ENCODE measurements around the gene GEMIN2.

DNA sequence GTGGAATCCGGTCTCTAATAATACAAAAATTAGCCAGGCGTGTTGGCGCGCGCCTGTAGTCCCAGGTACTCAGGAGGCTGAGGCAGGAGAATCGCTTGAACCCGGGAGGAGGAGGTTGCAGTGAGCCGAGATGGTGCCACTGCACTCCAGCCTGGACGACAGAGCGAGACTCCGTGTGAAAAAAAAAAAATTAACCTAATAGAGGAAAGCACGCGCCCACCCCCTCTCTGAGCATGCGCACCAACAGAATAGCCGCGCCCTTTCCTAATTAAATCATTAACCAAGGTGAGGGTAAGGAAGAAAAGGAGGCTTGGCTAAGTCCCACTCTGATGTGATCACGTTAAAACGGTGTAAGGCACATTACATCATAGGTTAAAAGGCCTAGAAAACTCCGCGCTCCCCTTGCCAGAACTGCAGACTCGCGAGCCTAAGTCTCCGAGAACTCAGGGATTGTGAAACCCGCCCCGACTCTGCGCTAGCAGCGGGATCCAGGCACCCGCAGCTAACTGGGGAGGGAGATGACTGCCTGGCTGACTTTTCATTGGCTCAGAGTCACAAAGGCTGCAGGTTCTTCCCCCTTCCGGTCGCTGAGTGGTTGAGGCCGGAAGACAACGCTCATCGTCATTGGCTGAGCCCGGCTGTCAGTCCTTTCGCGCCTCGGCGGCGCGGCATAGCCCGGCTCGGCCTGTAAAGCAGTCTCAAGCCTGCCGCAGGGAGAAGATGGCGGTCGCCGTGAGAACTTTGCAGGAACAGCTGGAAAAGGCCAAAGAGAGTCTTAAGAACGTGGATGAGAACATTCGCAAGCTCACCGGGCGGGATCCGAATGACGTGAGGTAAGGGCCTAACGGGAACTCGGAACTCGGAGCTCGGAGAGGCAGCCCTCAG is 60.7 kb downstream of the GEMIN2 start, which contains the start of gene PNN:
- TF ChIP-seq, protein P1, sequence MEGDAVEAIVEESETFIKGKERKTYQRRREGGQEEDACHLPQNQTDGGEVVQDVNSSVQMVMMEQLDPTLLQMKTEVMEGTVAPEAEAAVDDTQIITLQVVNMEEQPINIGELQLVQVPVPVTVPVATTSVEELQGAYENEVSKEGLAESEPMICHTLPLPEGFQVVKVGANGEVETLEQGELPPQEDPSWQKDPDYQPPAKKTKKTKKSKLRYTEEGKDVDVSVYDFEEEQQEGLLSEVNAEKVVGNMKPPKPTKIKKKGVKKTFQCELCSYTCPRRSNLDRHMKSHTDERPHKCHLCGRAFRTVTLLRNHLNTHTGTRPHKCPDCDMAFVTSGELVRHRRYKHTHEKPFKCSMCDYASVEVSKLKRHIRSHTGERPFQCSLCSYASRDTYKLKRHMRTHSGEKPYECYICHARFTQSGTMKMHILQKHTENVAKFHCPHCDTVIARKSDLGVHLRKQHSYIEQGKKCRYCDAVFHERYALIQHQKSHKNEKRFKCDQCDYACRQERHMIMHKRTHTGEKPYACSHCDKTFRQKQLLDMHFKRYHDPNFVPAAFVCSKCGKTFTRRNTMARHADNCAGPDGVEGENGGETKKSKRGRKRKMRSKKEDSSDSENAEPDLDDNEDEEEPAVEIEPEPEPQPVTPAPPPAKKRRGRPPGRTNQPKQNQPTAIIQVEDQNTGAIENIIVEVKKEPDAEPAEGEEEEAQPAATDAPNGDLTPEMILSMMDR (IDR thresholded peaks at IDR 0.05; ENCODE audit: low read length): no peak
- no peak for TF ChIP-seq EZH2 (IDR thresholded peaks at IDR 0.05; ENCODE audit: borderline replicate concordance, low read length)

Measured in OCI-LY1 (cell line).